NCI-H2196 (cell line): ENCODE data around the gene TNPO3.
"Not testable (repeated sequence)": the region's sequence is repeated elsewhere in the genome, so short reads cannot be mapped to it uniquely, and the experiment has no call there.

Source experiments
- DNase-seq: peaks from one replicate; lab custom pipeline; 2025; ENCODE audit not compliant: unreplicated experiment; lab: John Stamatoyannopoulos, UW

TNPO3 gene

GRCh38 chr7:128924707-128925588 is 130.0 kb downstream of the TNPO3 start:
- no peak for DNase-seq

DNA sequence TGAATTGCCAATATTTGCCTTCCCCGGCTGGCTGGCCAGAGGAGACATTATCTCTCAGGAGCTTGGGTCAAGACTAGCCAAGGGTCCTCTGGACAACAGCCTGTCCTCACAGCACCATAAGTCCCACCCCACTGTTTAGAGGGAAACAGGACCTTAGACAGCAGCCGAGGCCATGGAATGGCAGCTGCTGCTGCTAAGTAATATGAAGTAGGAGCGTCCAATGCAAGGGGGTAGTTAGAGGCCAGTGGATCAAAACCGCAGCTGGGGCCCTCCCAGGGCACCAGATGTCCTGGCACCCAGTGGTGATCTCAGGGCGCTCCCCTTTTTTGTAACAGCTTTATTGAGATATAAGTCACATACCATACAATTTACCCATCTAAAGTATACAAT is 131.5 kb downstream of the TNPO3 start:
- DNase-seq = no peak

GRCh38 chr7:128922496-128923410 is 132.2 kb downstream of the TNPO3 start:
- DNase-seq = peak; percentile 13

DNA sequence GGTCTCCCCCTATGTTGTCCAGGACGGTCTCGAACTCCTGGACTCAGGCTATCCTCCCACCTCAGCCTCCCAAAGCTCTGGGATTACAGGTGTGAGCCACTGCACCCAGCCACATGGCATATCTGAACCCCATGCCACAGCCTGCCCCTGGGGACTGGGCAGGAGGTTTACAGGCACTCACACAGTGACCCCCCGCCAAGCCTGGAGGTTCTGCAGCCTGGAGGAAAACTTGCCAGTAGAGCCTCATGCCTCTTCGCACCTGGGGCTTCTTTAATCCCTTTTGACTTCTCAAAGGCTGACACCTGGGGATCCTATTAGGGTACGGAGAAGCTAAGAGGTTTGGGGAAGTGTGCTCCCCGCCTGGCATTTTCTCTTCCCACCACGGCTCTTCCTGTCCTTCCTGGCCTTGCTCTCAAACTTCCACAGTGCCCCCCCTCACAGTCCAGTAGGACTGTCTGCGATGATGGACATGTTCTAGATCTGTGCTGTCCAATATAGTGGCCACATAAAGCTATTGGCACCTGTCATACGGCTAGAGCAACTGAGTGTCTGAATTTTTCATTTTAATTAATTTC is 133.0 kb downstream of the TNPO3 start:
- no peak for DNase-seq

GRCh38 chr7:128920913-128921582 is 133.9 kb downstream of the TNPO3 start:
- no peak for DNase-seq

DNA sequence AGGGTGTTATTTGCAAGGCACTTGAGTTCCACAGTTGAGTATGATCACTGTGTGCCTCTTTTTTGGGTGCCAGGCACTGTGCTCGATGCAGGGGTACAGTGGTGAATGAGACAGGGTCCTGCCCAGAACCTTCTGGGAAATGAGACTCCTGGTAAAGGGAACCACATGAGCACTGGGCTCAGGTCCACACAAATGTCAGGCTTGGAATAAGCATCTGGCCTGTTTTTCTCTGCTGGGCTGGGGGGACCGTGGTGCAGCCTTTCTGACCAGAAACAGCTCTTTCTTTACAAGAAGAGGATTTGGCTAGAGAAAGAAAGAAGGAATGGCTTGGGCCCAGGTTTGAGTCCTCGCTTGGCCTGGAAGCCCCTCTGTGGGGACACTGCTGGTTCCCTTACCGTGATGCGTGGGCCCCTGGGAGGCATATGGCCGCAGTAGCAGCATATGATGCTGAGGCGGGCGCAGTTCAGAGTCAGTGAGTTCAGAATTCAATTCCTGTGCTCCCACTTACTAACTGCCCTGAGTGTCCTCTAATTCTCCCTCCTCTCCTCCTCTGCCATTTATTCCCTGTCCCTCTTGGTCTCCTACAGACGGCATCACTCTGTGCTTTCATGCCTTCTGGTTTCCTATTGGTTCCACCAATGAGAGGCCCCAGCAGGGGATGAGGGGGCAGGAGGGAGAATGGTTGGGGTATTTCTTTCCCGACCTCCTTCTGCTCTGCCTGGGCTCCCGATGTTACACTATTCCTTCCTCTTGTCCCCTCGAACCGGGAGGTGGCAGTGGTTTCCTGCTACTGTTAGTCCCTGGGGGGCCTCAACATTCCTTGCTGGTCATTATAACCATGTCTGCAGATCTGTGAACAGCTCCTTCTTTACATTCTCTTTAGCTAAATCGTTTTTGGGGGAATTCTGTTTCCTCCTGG is 134.8 kb downstream of the TNPO3 start:
- no peak for DNase-seq

DNA sequence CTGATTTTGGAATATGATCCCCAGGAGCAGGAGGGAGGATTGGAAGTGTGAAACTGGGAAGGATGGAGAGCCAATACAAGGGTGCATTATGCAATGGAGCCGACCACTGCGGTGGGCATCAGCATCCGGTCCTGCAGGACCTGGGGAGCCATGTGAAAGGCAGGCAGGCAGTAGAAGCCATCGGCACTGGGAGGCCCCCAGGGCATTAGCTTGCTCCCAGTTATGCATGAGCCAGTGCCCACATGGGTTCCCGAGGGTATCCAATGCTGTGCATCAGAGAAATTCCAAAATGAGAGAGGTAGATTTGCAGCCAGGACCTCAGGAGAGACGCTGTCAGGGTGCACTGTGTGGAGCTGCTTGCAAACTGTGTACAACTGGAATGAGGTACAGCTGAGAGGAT is 135.7 kb downstream of the TNPO3 start:
- no peak for DNase-seq

- DNase-seq = no peak
These were observed 136.8 kb downstream of the TNPO3 start for GRCh38 chr7:128918016-128918665.

DNA sequence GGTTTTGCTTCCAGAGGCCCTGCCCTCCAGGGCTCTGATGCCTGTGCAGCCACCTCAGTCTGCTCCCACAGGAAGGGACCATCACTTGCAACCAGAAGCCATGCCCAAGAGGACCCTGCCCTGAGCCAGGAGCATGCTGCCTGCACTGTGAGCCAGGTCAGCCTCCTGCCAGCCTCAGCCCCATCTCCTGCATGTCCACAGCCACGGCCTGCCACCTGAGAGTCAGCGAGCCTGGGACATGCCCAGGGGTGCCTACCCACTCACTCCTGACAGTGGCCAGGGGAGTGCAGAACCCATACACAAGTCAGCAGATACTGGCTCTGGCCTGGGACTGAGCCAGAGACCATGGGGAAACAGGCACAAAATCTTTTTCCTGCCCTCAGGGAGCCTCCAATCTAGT is 137.8 kb downstream of the TNPO3 start:
- DNase-seq = no peak

- no peak for DNase-seq
These were observed 138.3 kb downstream of the TNPO3 start for GRCh38 chr7:128916643-128916915.

GRCh38 chr7:128915841-128916642 is 138.9 kb downstream of the TNPO3 start:
- DNase-seq = no peak

DNA sequence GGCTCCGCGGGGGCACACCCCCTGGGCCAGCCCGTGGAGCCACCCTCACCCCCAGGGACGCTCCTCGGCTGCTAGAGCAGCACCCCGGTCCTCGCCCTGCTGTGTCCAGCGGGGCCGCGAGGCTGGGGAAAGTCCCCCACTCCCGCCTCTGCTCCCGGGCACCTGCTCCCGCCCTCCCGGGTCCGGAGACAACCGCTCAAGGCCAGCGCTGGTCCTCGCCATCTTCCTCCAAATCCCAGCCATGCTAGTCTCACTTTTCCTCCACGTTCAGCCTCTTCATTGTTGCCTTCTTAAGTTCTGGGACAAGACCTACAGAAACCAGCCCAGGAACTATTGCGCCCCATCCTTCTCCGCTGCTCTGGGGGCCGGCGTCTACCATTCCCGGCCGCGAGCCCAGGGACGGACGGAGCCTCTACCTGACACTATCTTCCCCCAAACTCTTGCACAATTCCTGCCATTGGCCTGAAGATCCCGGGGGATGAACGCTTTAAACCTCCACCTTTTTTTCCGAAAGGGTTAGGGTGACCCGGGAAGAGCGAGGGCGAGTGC is 139.6 kb downstream of the TNPO3 start:
- no peak for DNase-seq

DNA sequence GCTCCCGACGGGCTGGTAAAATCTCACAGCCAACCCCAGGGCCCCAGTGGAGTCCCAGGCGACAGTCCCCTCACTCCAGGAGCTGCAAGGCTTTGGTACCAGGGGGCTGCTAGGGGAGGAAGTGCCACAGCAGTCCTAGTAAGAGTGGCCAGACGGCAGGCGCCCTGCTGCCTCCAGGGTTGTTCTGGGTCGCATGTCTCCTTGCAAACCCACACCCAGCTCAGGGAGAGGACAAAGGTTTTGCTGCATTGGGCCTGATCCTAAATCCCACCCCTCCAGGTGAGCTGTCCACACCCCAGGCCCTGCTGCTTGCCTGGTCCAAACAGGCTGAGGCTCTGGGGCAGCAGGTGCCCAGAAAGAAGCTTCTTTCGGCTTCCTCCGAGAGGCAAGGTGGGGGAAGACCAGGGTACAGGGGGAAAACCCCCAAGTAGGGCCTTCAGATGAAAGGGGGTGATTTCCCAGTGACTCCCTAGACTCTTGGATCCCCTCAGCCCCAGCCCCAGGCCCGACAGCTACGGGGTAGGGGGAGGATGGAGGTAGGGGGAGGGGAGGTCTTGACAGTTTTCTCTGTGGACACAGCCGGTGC is 140.3 kb downstream of the TNPO3 start:
- no peak for DNase-seq

- no peak for DNase-seq
These were observed 140.9 kb downstream of the TNPO3 start for GRCh38 chr7:128913870-128914565.

- not testable (repeated sequence) for DNase-seq
These were observed 142.0 kb downstream of the TNPO3 start for GRCh38 chr7:128912709-128913495.

GRCh38 chr7:128912281-128912680 is 142.6 kb downstream of the TNPO3 start:
- DNase-seq = no peak
